HG02759 (cell line): ENCODE results near the gene RAB6B.

Experiments used
- ATAC-seq: cut with Tn5 transposase; IDR thresholded peaks from one replicate; pipeline ENCODE4 v1.9.1; 2021; ENCODE audit warnings: mild to moderate bottlenecking, moderate library complexity; ENCODE audit not compliant: unreplicated experiment

The RAB6B gene

GRCh38 chr3:133776794-133777438 is 118.8 kb downstream of the RAB6B start:
- no peak for ATAC-seq

- no peak for ATAC-seq
These were observed 119.8 kb downstream of the RAB6B start for GRCh38 chr3:133775835-133776234.

- ATAC-seq, result no peak
These were observed 120.4 kb downstream of the RAB6B start for GRCh38 chr3:133775309-133775708.
